Natural killer cell (primary cell): Measurements from ENCODE around the gene CYTH4. TPM values are rescaled to one million over a fixed set of nuclear protein-coding genes. Genes with fewer than 3 reads are reported as not detected.

ENCODE experiments used
- ATAC-seq, 3 donors: fragments of 150-1000 bp in 2 of 3; fragments of 200-7000 bp in 1 of 3; cut with Tn5 transposase; 1 replicate in 1 of 3; 2 replicates in 2 of 3; pipeline ENCODE4 v1.10.0; 2021; ENCODE audit warnings: mild to moderate bottlenecking in 2 of 3, moderate library complexity in 2 of 3
- DNase-seq, 2 donors: peaks; one replicate each; pipeline versions ENCODE4 v3.0.0 to v3.0.0-alpha.2; 2013 to 2021; ENCODE audit warnings: mixed read lengths in 1 of 2
- H3K27ac ChIP-seq: one replicate; pipeline ENCODE4 v1.5.1; 2013; ENCODE audit warnings: mild to moderate bottlenecking, low read length
- H3K27me3 ChIP-seq: one replicate; pipeline ENCODE4 v1.6.1; 2013; ENCODE audit warnings: low read length; ENCODE audit not compliant: control insufficient read depth, insufficient read depth
- H3K36me3 ChIP-seq: one replicate; pipeline ENCODE4 v1.6.1; 2013; ENCODE audit warnings: low read length; ENCODE audit not compliant: control insufficient read depth, insufficient read depth
- H3K4me1 ChIP-seq: one replicate; pipeline ENCODE4 v1.6.1; 2013; ENCODE audit warnings: low read length; ENCODE audit not compliant: control insufficient read depth, insufficient read depth
- H3K4me3 ChIP-seq: one replicate; pipeline ENCODE4 v1.5.1; 2013; ENCODE audit warnings: low read length
- H3K9me3 ChIP-seq: one replicate; pipeline ENCODE4 v1.6.1; 2013; ENCODE audit warnings: low read length; ENCODE audit not compliant: control insufficient read depth, insufficient read depth
- H3K27ac Mint-ChIP-seq, 2 donors: one replicate each; pipeline ENCODE4 v1.8.0; 2022; ENCODE audit warnings: mild to moderate bottlenecking in 2 of 2, mixed read lengths in 2 of 2, moderate library complexity in 1 of 2
- H3K27me3 Mint-ChIP-seq, 2 donors: one replicate each; pipeline ENCODE4 v1.8.0; 2022; ENCODE audit warnings: low read depth in 2 of 2, mixed read lengths in 2 of 2
- H3K36me3 Mint-ChIP-seq: one replicate; pipeline ENCODE4 v1.8.0; 2022; ENCODE audit warnings: mixed read lengths
- H3K4me1 Mint-ChIP-seq, 2 donors: one replicate each; pipeline ENCODE4 v1.8.0; 2022; ENCODE audit warnings: mixed read lengths in 2 of 2
- H3K4me3 Mint-ChIP-seq: one replicate; pipeline ENCODE4 v1.8.0; 2022; ENCODE audit warnings: mild to moderate bottlenecking, moderate library complexity, mixed read lengths
- H3K9me3 Mint-ChIP-seq, 2 donors: one replicate each; pipeline ENCODE4 v1.8.0; 2022; ENCODE audit warnings: mixed read lengths in 2 of 2
- WGBS: methylation state at CpG from one replicate; pipeline ENCODE4 v1.1.7; 2013; ENCODE audit warnings: missing lambda C conversion rate; ENCODE audit not compliant: insufficient coverage; 5-methylcytosine and 5-hydroxymethylcytosine counted together
- intact Hi-C: fragments of 100-400 bp; cut with micrococcal nuclease; formaldehyde crosslinking; loops from one replicate; pipeline ENCODE4 v1.14.2; 2022
- total RNA-seq, 4 donors: library from RNA; stranded (reverse); fragments of 120-200 nt in 1 of 4; gene quantifications; one replicate each; pipeline versions ENCODE4 v1.2.3 to v1.2.4, GENCODE V29; 2013 to 2022
- TF ChIP-seq, protein P1 (sequence below): fragments of 200-600 bp; IDR thresholded peaks from one replicate; pipeline ENCODE4 v1.8.0; 2022; ENCODE audit warnings: antibody characterized with exemption

The CYTH4 gene
- total RNA-seq, 3 donors from 2014 or later (not counting 1 experiment from before 2014, with no cell fraction given): 219 to 260 (median 249) TPM

DNA sequence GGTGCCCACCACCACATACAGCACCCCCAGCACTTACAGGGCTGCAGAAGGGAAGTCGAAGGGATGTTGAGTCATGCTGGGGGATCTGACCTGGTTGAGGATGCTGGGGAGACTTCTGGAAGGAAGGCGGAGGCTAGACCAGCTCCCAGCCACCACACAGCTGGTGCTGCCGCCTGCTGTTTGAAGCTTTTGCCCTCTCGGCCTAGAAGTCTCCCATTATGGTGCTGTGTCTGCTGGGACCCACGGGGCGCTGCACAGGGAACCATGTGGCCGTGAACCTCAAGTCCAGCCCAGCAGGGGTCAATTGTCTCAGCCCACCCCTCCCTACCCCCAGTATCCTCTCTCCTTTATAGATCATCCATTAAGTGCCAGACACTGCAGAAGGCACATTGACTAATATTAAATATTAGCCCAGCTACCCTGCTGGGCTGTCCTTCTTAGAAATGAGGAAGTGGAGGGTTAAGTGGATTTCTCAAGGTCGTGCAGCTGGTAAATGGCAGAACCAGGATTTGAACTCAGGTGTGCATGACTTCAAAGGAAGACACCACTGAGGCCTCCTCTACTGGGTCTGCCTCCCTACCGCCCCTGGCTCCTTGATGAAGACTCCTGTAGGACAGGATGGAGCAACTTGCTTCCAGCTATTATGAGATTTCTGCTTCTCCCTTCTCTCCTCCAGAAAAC, 49.7 kb downstream of the CYTH4 start:
- no peak for ATAC-seq
- intact Hi-C loops: no loop called here

DNA sequence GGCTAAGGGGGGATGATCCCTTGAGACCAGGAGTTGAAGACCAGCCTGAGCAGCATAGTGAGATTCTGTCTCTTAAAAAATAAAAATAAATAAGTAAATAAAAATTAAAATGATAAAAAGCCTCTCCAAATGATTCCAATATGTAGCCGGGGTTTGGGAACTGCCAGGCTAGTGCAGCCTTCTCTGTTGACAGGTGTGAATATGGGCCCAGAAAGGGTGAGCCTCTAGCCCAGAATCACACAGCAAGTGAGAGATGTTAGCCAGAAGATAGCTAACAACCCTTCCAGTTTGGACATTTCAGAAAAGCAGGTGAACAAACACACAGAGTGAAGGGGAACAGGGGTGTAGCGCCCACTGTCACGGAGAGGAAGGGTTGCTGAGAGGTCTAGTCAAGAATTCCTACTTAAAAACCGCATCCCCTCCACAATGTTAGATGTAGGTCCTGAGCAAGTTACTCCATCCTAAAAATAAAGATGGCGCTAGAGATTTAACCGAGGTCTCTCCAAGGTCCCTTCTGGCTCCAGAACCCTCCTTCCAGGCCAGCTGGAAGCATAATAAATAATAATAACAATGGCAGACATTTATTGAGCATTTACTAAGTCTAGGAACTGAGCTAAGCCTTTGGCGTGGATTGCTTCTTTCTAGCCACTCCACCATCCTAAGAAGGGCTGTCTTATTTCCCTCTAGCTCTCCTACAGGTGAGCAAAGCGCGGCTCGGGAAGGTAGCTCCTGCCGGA, 51.6 kb downstream of the CYTH4 start:
- Mint-ChIP-seq H3K4me1 (peaks cover 0 to 6% of the 10 kb centered on the region in 2 donors), H3K27ac (no peak overlapping the region), H3K9me3 (no peaks in the 10 kb centered on the region), H3K4me3 (no peak overlapping the region), H3K36me3 (no peaks in the 10 kb centered on the region), H3K27me3 (peaks cover 29 to 49% of the 10 kb centered on the region in 2 donors)
- peaks cover 3% of the 10 kb centered on the region for H3K9me3 ChIP-seq
- intact Hi-C loops: no loop called here
- H3K27ac ChIP-seq: no peak overlapping the region
- H3K4me1 ChIP-seq: peaks cover 3% of the 10 kb centered on the region
- ATAC-seq (peak in 1 of 3 donors; percentile 7), DNase-seq (no peak)
- TF ChIP-seq, protein P1, sequence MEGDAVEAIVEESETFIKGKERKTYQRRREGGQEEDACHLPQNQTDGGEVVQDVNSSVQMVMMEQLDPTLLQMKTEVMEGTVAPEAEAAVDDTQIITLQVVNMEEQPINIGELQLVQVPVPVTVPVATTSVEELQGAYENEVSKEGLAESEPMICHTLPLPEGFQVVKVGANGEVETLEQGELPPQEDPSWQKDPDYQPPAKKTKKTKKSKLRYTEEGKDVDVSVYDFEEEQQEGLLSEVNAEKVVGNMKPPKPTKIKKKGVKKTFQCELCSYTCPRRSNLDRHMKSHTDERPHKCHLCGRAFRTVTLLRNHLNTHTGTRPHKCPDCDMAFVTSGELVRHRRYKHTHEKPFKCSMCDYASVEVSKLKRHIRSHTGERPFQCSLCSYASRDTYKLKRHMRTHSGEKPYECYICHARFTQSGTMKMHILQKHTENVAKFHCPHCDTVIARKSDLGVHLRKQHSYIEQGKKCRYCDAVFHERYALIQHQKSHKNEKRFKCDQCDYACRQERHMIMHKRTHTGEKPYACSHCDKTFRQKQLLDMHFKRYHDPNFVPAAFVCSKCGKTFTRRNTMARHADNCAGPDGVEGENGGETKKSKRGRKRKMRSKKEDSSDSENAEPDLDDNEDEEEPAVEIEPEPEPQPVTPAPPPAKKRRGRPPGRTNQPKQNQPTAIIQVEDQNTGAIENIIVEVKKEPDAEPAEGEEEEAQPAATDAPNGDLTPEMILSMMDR: no peak
- no peaks in the 10 kb centered on the region for H3K36me3 ChIP-seq
- WGBS: 38% methylated on average over 8 of the region's 11 CpGs
- no peak overlapping the region for H3K4me3 ChIP-seq
- H3K27me3 ChIP-seq: peaks cover 36% of the 10 kb centered on the region

More for the DNA sequence above, 49.7 kb downstream of the CYTH4 start:
- H3K9me3 Mint-ChIP-seq: no peaks in the 10 kb centered on the region
- Histone ChIP-seq H3K27me3 (peaks cover 42% of the 10 kb centered on the region), H3K4me3 (no peak overlapping the region), H3K36me3 (no peaks in the 10 kb centered on the region), H3K4me1 (peaks cover 3% of the 10 kb centered on the region), H3K9me3 (peaks cover 3% of the 10 kb centered on the region), H3K27ac (no peak overlapping the region)
- H3K27ac Mint-ChIP-seq: no peak overlapping the region
- TF ChIP-seq, protein P1: no peak
- H3K27me3 Mint-ChIP-seq: peaks cover 39 to 52% of the 10 kb centered on the region in 2 donors
- 71% methylated on average over 9 of the region's 9 CpGs for WGBS
- no peaks in the 10 kb centered on the region for H3K36me3 Mint-ChIP-seq
- DNase-seq: no peak
- H3K4me1 Mint-ChIP-seq: peaks cover 0 to 6% of the 10 kb centered on the region in 2 donors
- no peak overlapping the region for H3K4me3 Mint-ChIP-seq

DNA sequence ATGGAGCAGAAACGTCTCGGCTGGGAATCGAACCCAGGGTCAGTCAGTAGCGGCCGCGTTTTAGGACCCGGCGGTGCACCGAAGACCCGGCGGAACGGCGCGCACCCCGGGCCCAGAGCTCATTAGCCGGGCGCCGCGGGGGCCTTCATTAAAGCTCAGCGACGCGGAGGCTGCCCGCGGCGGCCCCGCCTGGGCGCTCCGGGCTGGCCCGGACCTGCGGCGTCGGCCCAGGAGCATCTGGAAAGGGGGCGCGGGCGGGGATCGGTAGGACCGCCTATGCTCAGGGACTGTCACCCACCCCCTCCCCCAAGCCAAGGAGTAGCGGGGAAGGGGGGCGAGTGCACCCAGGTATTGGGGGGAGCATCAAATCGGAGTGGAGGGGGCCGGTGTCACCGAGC, 52.2 kb downstream of the CYTH4 start:
- peaks cover 0 to 6% of the 10 kb centered on the region in 2 donors for H3K4me1 Mint-ChIP-seq
- peaks cover 3% of the 10 kb centered on the region for H3K4me1 ChIP-seq
- H3K4me3 ChIP-seq: no peak overlapping the region
- no peak overlapping the region for H3K27ac ChIP-seq
- intact Hi-C loops: no loop called here
- no peaks in the 10 kb centered on the region for H3K36me3 Mint-ChIP-seq
- peaks cover 34% of the 10 kb centered on the region for H3K27me3 ChIP-seq
- H3K4me3 Mint-ChIP-seq: no peak overlapping the region
- 5% methylated on average over 40 of the region's 42 CpGs for WGBS
- TF ChIP-seq, protein P1: no peak
- peaks cover 3% of the 10 kb centered on the region for H3K9me3 ChIP-seq
- ATAC-seq (peak in 1 of 3 donors; percentile 36), DNase-seq (no peak)
- peaks cover 29 to 44% of the 10 kb centered on the region in 2 donors for H3K27me3 Mint-ChIP-seq
- H3K36me3 ChIP-seq: no peaks in the 10 kb centered on the region
- H3K27ac Mint-ChIP-seq: no peak overlapping the region
- H3K9me3 Mint-ChIP-seq: no peaks in the 10 kb centered on the region
